Activated effector memory CD4-positive, alpha-beta T cell treated with Interleukin-2 at 50 U/mL for 16 hours (primary cell): ENCODE results near the gene EPHA6.
"Not testable (repeated sequence)": the region's sequence is repeated elsewhere in the genome, so short reads cannot be mapped to it uniquely, and the experiment has no call there.

ENCODE experiments used
- DNase-seq: peaks from one replicate; pipeline ENCODE4 v3.0.0-alpha.2; 2020

EPHA6 gene

GRCh38 chr3:97293596-97294131, 479.3 kb downstream of the EPHA6 start:
- no peak for DNase-seq

GRCh38 chr3:97297032-97297431, 482.6 kb downstream of the EPHA6 start:
- no peak for DNase-seq

- no peak for DNase-seq
These were observed 486.7 kb downstream of the EPHA6 start for GRCh38 chr3:97301114-97301513.

DNA sequence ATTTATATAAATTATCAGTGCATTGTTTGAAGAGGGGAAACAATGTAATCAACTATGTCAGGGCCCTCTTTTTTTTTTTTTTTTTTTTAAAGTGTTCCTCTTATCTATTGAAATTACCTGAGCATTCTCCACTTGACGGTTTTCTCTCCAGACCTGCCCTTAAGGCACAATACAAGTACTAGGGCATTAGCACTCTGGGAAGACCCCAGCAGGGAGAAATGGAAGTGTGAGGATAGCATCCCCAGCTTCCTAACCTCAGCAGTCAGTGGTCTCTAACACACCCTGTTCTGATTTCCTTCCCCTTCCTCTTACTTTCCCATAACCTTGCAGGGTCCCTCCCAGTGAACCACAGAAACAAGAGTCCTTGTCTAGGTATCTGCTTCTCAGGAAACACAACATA, 491.8 kb downstream of the EPHA6 start:
- no peak for DNase-seq

DNA sequence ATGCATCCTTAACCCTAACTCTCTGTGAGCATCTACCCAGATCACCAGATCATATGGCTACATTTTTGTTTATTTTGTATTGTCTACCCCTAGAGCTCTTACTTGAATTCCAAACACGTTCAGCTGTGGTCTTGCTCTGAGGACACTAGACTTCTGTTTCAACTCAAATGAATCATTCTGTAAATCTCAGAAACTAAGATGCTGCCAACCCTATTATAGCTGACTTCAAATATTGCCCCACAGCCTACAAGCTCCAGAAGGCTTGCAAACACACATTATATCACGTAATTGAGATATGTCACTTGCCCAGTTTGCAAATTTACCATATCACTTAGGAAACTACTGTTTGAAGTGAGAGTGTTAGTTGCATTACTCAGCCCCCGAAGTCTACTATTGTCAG, 524.0 kb downstream of the EPHA6 start:
- DNase-seq, result no peak

DNA sequence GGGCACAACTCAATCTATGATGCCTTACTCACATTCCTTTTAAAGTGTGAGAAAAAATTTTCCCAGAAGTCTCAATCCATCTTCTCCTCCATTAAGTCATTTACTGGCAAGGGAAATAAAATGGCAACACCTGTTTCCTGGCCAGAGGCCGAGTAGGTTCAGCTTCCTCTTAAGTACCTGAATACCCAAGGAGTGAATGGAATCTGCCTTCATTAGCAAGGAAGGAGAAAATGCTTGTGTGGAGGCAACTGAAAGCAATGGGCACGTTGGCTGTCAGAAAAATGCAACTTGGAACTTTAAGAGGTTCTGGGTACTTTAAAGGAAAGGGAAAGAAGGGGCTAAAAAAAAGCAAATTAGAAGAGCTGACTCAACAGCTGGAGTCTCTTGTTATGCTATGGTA, 526.5 kb downstream of the EPHA6 start:
- DNase-seq, result no peak

DNA sequence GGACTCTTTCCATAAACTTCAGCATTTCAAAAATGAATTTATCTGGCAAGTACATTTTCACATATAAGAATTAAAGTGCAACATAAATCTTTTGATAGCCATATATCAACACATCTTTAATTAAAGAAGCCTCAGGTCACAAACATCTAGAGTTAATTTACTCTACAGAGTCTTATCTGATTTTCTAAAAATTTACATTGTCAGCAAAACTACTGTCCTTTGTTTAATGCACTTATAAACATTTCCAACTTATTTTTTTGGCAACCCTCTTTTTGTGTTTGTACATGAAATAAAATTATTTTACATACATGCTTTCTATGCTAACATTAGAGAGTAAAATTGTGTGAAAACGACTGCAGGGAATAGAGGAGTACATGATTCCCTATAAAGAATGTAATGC, 533.4 kb downstream of the EPHA6 start:
- DNase-seq, result no peak

- DNase-seq, result no peak
These were observed 536.6 kb downstream of the EPHA6 start for GRCh38 chr3:97350971-97351370.

- DNase-seq, result no peak
These were observed 538.8 kb downstream of the EPHA6 start for GRCh38 chr3:97353176-97353575.

DNA sequence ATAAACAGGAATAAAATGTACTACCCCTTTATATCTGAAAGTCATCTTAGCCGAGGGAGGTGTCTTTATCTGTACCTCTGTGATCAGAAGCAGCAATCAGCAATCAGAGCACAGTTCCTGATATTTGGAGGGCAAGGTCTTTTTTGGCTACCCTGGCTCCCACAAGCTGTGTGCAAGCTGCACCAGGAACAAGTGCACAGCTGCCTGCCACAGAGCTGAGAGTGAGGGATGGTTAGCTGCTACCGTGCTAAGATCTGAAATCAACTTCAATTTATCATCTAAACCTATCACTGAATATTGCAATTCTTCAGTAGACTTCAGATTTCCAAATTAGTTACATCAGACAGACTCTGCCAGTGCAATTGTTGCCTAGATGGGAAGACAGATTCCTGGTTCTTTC, 545.6 kb downstream of the EPHA6 start:
- DNase-seq, result no peak

DNA sequence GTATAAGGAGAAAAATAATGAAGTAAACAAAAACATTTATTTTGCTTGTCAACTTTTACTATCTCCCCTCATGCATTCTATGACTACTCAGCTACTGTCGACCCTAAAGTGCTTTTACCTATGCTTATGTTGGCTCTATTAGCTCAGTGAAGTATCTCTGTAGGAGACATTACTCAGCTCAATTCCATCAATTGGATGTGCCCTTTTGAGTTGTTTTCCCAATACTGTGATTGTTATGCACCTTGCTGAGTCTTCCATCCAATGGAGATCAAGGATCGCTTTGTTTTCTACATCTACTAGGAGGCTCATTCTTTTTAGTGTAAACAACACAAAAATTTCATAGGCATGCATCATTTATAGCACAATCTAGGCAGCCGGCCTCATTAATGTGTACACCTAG, 546.4 kb downstream of the EPHA6 start:
- DNase-seq, result no peak

GRCh38 chr3:97384583-97384982, 570.2 kb downstream of the EPHA6 start:
- DNase-seq, result no peak

- DNase-seq, result no peak
These were observed 574.4 kb downstream of the EPHA6 start for GRCh38 chr3:97388774-97389173.

DNA sequence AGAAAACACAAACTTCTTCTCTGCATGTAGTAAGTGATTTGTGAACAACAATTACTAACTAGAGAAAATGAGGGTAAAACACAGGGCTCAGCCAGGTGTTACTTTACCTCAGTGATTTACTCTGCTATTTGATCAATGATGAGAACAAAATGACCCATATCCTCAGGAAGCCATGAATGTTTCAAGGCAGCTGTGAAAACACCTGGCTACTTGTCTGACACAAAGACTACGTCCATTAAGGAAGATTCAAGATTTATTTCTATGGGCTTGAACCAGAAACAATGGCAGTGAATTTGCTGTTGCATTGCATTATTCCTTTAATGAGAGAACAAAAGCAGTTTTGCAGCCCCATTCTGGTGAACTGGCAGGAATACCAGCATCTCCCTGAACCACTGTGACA, 575.5 kb downstream of the EPHA6 start:
- no peak for DNase-seq

DNA sequence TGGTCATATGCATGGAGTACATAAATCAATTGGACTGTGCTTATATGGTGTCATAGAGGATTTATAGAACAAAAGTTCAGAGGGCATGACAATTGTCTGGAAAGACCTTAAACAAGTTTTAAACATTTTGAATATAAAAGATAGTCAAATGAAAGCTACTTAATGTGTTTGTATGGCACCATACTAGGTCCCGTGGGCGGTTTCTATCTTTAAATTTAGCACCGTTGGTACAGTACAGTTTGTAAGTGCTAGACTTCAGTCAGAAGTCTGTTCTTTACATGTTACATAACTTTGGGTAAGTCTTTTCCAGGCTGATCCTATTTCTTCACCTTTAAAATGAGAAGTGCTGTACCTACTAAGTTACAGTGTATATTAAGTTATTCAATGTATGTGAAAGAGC, 576.8 kb downstream of the EPHA6 start:
- no peak for DNase-seq

- no peak for DNase-seq
These were observed 595.2 kb downstream of the EPHA6 start for GRCh38 chr3:97409612-97410011.

DNA sequence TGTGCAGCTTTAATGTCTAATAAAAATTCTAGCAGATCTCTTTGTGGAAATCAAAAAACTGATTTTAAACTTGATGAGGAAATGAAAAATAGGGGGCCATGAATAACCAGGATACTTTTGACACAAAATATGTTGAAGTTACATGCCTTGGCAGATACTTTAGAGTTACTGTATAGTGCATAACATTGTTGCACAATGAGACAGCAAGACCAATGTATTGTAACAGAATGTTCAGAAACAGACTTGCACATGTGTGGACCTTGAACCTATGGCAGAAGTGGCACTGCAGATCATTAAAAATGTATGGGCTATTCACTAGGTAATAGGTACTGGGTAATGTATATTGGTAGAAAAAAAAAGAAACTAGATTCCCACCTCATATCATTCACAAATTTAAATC, 607.2 kb downstream of the EPHA6 start:
- DNase-seq, result no peak

GRCh38 chr3:97425002-97425401, 610.6 kb downstream of the EPHA6 start:
- no peak for DNase-seq

DNA sequence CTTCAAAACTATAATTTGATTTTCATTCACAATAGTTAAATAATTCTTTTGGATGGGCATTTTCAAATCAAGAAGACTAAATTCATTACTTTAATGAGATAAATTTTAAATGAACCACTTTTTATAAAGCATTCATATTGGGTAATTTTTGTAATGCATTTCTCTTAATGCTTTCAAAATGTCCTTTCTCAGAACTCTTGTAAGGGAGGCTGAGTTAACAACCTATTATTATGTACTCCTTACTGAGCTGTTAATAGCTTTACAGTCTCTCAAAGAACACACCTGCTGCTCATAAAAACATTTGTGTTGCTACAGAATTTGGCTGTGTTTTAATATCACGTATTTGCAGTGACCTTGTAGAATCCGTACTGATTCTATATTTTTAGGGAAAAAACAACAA, 616.2 kb downstream of the EPHA6 start:
- no peak for DNase-seq

DNA sequence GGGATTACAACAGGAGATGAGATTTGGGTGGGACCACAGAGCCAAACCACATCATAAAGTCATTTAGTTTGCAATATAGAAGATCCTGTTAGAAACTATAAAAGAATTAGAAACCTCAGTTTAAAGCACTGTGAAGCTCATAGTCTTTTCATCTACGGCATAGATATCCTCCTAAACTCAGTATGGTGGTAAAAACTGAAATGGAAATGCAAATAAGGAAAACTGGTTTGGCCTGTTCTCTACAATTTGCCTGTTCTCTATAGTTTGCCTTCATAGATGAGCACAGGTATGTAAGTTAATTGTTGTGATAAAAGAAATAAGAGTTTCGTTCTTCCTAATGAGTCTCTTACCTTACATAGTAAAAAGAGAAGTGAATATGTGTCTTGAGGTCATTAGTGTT, 618.5 kb downstream of the EPHA6 start:
- no peak for DNase-seq

GRCh38 chr3:97438131-97438530, 623.7 kb downstream of the EPHA6 start:
- DNase-seq, result no peak

- DNase-seq, result no peak
These were observed 625.0 kb downstream of the EPHA6 start for GRCh38 chr3:97439373-97439772.

GRCh38 chr3:97464035-97464434, 649.6 kb downstream of the EPHA6 start:
- no peak for DNase-seq

DNA sequence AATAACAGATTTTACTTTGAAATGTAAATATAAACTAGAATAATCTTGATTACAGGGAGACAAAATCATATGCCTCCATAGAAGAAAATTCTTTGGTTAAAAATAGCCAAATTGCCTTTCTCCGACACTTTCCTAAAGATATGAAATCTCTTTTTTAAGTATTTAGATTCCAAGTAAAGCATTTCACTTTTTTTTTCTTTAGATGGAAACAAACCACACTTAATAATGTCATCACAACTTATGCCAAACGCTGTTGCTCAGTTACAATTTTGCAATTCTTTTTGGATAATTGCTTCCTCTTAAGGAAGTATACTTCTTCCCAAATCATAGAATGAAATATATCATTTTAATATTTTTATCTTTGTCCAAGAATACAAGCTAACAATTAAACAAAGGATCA, 656.1 kb downstream of the EPHA6 start:
- DNase-seq, result no peak

GRCh38 chr3:97479740-97480139, 665.3 kb downstream of the EPHA6 start:
- no peak for DNase-seq

DNA sequence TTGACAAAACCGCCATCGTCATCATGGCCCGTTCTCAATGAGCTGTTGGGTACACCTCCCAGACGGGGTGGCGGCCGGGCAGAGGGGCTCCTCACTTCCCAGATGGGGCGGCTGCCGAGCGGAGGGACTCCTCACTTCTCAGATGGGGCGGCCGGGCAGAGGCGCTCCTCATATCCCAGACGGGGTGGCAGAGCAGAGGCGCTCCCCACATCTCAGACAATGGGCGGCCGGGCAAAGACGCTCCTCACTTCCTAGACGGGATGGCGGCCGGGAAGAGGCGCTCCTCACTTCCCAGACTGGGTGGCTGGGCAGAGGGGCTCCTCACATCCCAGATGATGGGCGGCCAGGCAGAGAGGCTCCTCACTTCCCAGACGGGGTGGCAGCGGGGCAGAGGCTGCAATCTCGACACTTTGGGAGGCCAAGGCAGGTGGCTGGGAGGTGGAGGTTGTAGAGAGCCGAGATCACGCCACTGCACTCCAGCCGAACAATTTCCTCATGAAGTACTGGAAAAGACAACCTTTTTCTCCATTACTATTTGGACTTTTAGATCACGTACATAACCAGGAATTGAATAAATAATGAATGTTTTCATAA, 666.4 kb downstream of the EPHA6 start:
- DNase-seq, result not testable (repeated sequence)
